K562 (cell line): Measurements from ENCODE around the gene CABP4. TPM values are rescaled to one million over a fixed set of nuclear protein-coding genes. Genes with fewer than 3 reads are reported as not detected.
A peak's percentile ranks its signal among the peaks of the same experiment; 100 is the strongest.

Experiments
- ATF3 ChIP-seq, 2 experiments: fragments of 450-650 bp in 1 of 2; sonication (generic) in 1 of 2; formaldehyde crosslinking in 1 of 2; IDR thresholded peaks in 1 of 2; conservative IDR thresholded peaks in 1 of 2; 2 replicates each; pipeline versions ENCODE4 v1.6.1 to v1.8.1; 2016 to 2023; ENCODE audit warnings: mild to moderate bottlenecking in 2 of 2, moderate library complexity in 2 of 2, inconsistent platforms in 1 of 2, missing genetic modification reagents in 1 of 2
- ATF7 ChIP-seq: fragments of 450-650 bp; IDR thresholded peaks from 2 replicates; pipeline ENCODE4 v1.7.1; 2014; ENCODE audit warnings: mild to moderate bottlenecking, moderate library complexity
- BRD4 ChIP-seq: fragments of 200-600 bp; sonication (generic); IDR thresholded peaks from 2 replicates; pipeline ENCODE4 v1.6.1; 2017; ENCODE audit warnings: inconsistent platforms
- CREM ChIP-seq: IDR thresholded peaks from 2 replicates; pipeline ENCODE4 v1.6.1; 2014; ENCODE audit warnings: antibody characterized with exemption, low read depth
- E2F8 ChIP-seq: fragments of 450-650 bp; IDR thresholded peaks from 2 replicates; pipeline ENCODE4 v1.7.1; 2018; ENCODE audit warnings: mild to moderate bottlenecking, low read depth; ENCODE audit not compliant: partially characterized antibody
- ETV5 ChIP-seq: sonication (generic); formaldehyde crosslinking; IDR thresholded peaks from 2 replicates; pipeline ENCODE4 v1.4.0; 2020; ENCODE audit warnings: low read depth, mild to moderate bottlenecking, missing genetic modification reagents
- EWSR1 ChIP-seq: fragments of 450-650 bp; IDR thresholded peaks from 2 replicates; pipeline ENCODE4 v1.6.1; 2018; ENCODE audit warnings: borderline replicate concordance, mild to moderate bottlenecking, low read depth, moderate library complexity; ENCODE audit not compliant: partially characterized antibody
- FOXO4 ChIP-seq: fragments of 450-650 bp; formaldehyde crosslinking; IDR thresholded peaks from 2 replicates; pipeline ENCODE4 v1.4.0; 2020; ENCODE audit warnings: mild to moderate bottlenecking, moderate library complexity
- KLF13 ChIP-seq: fragments of 450-650 bp; IDR thresholded peaks from 2 replicates; pipeline ENCODE4 v1.6.1; 2016; ENCODE audit warnings: missing genetic modification characterization, low read depth, mild to moderate bottlenecking, missing compliant biosample characterization, moderate library complexity, borderline replicate concordance
- MNT ChIP-seq, 2 experiments: fragments of 450-650 bp; conservative IDR thresholded peaks; 2 replicates each; pipeline ENCODE4 v1.6.1; 2017; ENCODE audit warnings: mild to moderate bottlenecking in 2 of 2, moderate library complexity in 2 of 2
- MYBL2 ChIP-seq, 2 experiments: fragments of 450-650 bp in 1 of 2; sonication (generic) in 1 of 2; formaldehyde crosslinking in 1 of 2; IDR thresholded peaks; 2 replicates each; pipeline versions ENCODE4 v1.6.1 to v1.8.1; 2017 to 2022; ENCODE audit warnings: borderline replicate concordance in 1 of 2, inconsistent platforms in 1 of 2, low read depth in 1 of 2, mild to moderate bottlenecking in 1 of 2, missing genetic modification reagents in 1 of 2, moderate library complexity in 1 of 2
- NR2C2 ChIP-seq, 2 experiments: fragments of 200-800 bp in 1 of 2; sonication (Bioruptor generic) in 1 of 2; sonication (generic) in 1 of 2; formaldehyde crosslinking in 1 of 2; IDR thresholded peaks; 2 replicates each; pipeline versions ENCODE4 v1.6.1 to v1.8.0; 2016 to 2022; ENCODE audit warnings: mild to moderate bottlenecking in 1 of 2, missing compliant biosample characterization in 1 of 2, missing genetic modification characterization in 1 of 2, missing genetic modification reagents in 1 of 2
- POLR2B ChIP-seq: fragments of 450-650 bp; IDR thresholded peaks from 2 replicates; pipeline ENCODE4 v1.6.1; 2018; ENCODE audit warnings: low read depth; ENCODE audit not compliant: partially characterized antibody
- SAP30 ChIP-seq: fragments of 200-600 bp; sonication (generic); IDR thresholded peaks from 2 replicates; pipeline ENCODE4 v1.6.1; 2012; ENCODE audit warnings: borderline replicate concordance, low read depth, mild to moderate bottlenecking, moderate library complexity, low read length, control low read depth, inconsistent platforms; ENCODE audit not compliant: insufficient read depth, poor library complexity, severe bottlenecking
- SMC3 ChIP-seq: conservative IDR thresholded peaks from 2 replicates; pipeline ENCODE4 v1.6.1; 2011; ENCODE audit warnings: low read depth, low read length, improper control_type of control experiment; ENCODE audit not compliant: insufficient read depth
- polyA plus RNA-seq, 8 experiments: library from polyadenylated mRNA; depleted of rRNA in 4 of 8; stranded (reverse) in 5 of 8; unstranded in 3 of 8; fragments of >200 nt; fragmentation: Nextera tagmentation in 2 of 8; fragmentation: Illumina TruSeq in 1 of 8; extraction: Ambion mirVana in 2 of 8; extraction: Trizol in 1 of 8; gene quantifications; 2 replicates each; pipeline versions ENCODE4 v1.2.1 to v1.2.3, GENCODE V29; 2011 to 2014; ENCODE audit warnings: inconsistent platforms in 1 of 8, missing spikeins in 1 of 8
- total RNA-seq, 7 experiments: library from RNA; depleted of rRNA in 6 of 7; stranded (reverse); fragments of >200 nt in 6 of 7; fragmentation: Illumina TruSeq in 2 of 7; extraction: Trizol in 2 of 7; gene quantifications; 2 replicates each; pipeline versions ENCODE4 v1.2.1 to v1.2.3, GENCODE V29; 2011 to 2021; ENCODE audit warnings: low replicate concordance in 1 of 7
- TF ChIP-seq, protein P1 (sequence below): fragments of 450-650 bp; IDR thresholded peaks from 2 replicates; pipeline ENCODE4 v1.6.1; 2016; ENCODE audit warnings: antibody characterized with exemption

CABP4 gene
- total and polyA plus RNA-seq, 9 of the 15 experiments (the other 6 are each of a cell fraction or from before 2014, with no cell fraction given), result 0.11 TPM; not detected in 8

- TF ChIP-seq ATF7, result peak; percentile 97
- 0 out of 2 replicates have a peak, but pooled peaks have one; percentile 8 for TF ChIP-seq SMC3
- TF ChIP-seq CREM, result peak; percentile 99
- TF ChIP-seq ATF3 (IDR thresholded peaks at IDR 0.05), result peak; percentile 50; the same call in 1 of the 2 replicates
- TF ChIP-seq ATF3 (CRISPR knock-in tag; conservative IDR thresholded peaks at IDR 0.05), result no peak; the same call in 1 of the 2 replicates
- peak; percentile 54 for TF ChIP-seq E2F8
- TF ChIP-seq ETV5 (CRISPR knock-in tag), result peak; percentile 9; the same call in 1 of the 2 replicates
- TF ChIP-seq, protein P1, sequence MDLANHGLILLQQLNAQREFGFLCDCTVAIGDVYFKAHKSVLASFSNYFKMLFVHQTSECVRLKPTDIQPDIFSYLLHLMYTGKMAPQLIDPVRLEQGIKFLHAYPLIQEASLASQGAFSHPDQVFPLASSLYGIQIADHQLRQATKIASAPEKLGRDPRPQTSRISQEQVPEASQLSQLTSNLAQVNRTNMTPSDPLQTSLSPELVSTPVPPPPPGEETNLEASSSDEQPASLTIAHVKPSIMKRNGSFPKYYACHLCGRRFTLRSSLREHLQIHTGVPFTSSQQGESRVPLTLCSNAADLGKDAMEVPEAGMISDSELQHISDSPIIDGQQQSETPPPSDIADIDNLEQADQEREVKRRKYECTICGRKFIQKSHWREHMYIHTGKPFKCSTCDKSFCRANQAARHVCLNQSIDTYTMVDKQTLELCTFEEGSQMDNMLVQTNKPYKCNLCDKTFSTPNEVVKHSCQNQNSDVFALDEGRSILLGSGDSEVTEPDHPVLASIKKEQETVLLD, result peak; percentile 98
- TF ChIP-seq SAP30, result peak; percentile 77
- TF ChIP-seq POLR2B, result peak; percentile 65
- no peak for TF ChIP-seq FOXO4 (CRISPR knock-in tag)
- no peak for TF ChIP-seq MYBL2 (IDR thresholded peaks at IDR 0.05; ENCODE audit: low read depth)
- no peak for TF ChIP-seq MYBL2 (CRISPR knock-in tag; IDR thresholded peaks at IDR 0.05; ENCODE audit: borderline replicate concordance)
- TF ChIP-seq NR2C2 (CRISPR knock-in tag; IDR thresholded peaks at IDR 0.05), result peak; percentile 61; the same call in 1 of the 2 replicates
- TF ChIP-seq NR2C2 (tag; IDR thresholded peaks at IDR 0.05), result peak; percentile 91
- TF ChIP-seq EWSR1, result no peak
- no peak for TF ChIP-seq BRD4
- TF ChIP-seq MNT (conservative IDR thresholded peaks at IDR 0.05), result peak; percentile 79 to 94
- no peak for TF ChIP-seq KLF13 (tag)
Measured at GRCh38 chr11:67508486-67509121, 53.5 kb downstream of the CABP4 start (continued).
